GM06990 (cell line): ENCODE results near the gene PDGFC.
"Not testable (repeated sequence)": the region's sequence is repeated elsewhere in the genome, so short reads cannot be mapped to it uniquely, and the experiment has no call there.

Experiments used
- DNase-seq: peaks from one replicate; pipeline ENCODE4 v3.0.0-alpha.2; 2011; ENCODE audit not compliant: insufficient read length; ENCODE audit errors: extremely low read depth
- H3K27me3 ChIP-seq: replicated peaks from 2 replicates; pipeline ENCODE4 v1.6.0; 2011; ENCODE audit warnings: low read length; ENCODE audit not compliant: control insufficient read depth, insufficient read depth
- H3K36me3 ChIP-seq: 2 replicates; pipeline ENCODE4 v1.5.1; 2011; ENCODE audit warnings: low read length; ENCODE audit not compliant: control insufficient read depth, insufficient read depth
- H3K4me3 ChIP-seq: replicated peaks from 2 replicates; pipeline ENCODE4 v1.5.1; 2011; ENCODE audit warnings: low read depth, mild to moderate bottlenecking, control low read depth, low read length
- TF ChIP-seq, protein P1 (sequence below): IDR thresholded peaks from 2 replicates; pipeline ENCODE4 v1.5.1; 2011; ENCODE audit warnings: low read length, control low read depth, mild to moderate bottlenecking, inconsistent platforms; ENCODE audit not compliant: insufficient read depth, poor library complexity, severe bottlenecking

Gene PDGFC

GRCh38 chr4:156870861-156871260, 100.7 kb downstream of the PDGFC start:
- Histone ChIP-seq H3K4me3 (no peak overlapping the region), H3K27me3 (no peaks in the 10 kb centered on the region), H3K36me3 (no peaks in the 10 kb centered on the region)
- TF ChIP-seq, protein P1, sequence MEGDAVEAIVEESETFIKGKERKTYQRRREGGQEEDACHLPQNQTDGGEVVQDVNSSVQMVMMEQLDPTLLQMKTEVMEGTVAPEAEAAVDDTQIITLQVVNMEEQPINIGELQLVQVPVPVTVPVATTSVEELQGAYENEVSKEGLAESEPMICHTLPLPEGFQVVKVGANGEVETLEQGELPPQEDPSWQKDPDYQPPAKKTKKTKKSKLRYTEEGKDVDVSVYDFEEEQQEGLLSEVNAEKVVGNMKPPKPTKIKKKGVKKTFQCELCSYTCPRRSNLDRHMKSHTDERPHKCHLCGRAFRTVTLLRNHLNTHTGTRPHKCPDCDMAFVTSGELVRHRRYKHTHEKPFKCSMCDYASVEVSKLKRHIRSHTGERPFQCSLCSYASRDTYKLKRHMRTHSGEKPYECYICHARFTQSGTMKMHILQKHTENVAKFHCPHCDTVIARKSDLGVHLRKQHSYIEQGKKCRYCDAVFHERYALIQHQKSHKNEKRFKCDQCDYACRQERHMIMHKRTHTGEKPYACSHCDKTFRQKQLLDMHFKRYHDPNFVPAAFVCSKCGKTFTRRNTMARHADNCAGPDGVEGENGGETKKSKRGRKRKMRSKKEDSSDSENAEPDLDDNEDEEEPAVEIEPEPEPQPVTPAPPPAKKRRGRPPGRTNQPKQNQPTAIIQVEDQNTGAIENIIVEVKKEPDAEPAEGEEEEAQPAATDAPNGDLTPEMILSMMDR, result no peak
- DNase-seq, result no peak

DNA sequence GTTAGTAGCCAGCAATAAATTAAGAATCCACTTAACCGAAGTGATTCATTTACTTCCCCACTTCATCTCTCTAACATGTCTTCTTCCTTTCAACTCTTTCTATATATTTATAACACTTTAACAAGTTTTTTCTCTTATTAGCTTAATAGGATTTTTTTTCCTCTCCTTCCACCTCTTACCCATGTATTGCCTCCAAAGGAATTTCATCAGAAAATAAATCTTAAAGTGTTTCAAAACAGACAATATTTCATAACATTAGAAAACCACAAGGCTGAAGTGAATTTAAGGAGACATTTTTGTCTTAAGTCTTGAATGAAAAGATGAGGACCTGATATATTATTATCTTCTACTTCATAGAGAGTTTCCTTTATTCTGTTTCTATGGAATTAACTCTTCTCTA, 101.5 kb downstream of the PDGFC start:
- DNase-seq, result no peak
- Histone ChIP-seq H3K27me3 (no peaks in the 10 kb centered on the region), H3K4me3 (no peak overlapping the region), H3K36me3 (no peaks in the 10 kb centered on the region)
- TF ChIP-seq, protein P1, result no peak

GRCh38 chr4:156866088-156866487, 105.5 kb downstream of the PDGFC start:
- H3K36me3 ChIP-seq, H3K4me3 ChIP-seq, H3K27me3 ChIP-seq, DNase-seq: not testable (repeated sequence)

DNA sequence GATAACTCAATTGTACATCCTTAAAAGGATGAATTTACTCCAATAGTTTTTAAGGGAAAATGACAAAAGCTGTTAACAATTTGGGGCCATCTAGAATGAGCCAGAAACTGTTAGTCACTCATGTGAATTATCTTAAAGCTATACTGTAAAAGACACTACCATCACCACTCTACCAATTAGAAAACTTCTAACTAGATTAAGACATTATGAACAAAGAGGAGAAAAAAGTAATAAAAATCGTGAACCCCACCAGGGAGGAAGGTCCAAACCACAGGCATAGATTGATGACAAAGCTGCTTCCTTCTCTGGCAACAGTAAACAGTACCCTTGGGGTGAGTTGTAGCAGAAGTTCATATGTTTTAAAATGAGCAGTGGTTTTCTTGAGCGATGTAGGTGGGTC, 106.1 kb downstream of the PDGFC start:
- TF ChIP-seq, protein P1, result no peak
- DNase-seq, result no peak
- Histone ChIP-seq H3K27me3 (no peaks in the 10 kb centered on the region), H3K4me3 (no peak overlapping the region), H3K36me3 (no peaks in the 10 kb centered on the region)

DNA sequence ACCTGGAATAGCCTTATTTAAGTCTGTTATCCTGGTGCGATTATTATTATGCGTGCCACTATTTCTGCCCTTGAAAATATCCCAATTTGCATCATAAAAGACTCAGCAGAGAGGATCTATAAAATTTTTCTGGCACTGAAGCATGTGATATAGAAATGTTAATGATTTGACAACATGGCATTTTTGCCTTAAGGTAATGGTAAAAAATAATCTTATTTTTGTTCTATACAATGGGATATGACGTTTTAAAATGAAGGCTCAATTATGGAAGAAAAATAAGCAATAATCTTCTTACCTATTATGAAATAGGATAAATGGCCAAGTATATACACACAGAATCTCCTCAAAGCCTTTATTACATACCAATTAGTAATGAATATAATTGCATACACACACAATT, 113.5 kb downstream of the PDGFC start:
- H3K4me3 ChIP-seq, result no peak overlapping the region
- no peak for DNase-seq
- TF ChIP-seq, protein P1, result no peak
- no peaks in the 10 kb centered on the region for H3K36me3 ChIP-seq
- H3K27me3 ChIP-seq, result no peaks in the 10 kb centered on the region

DNA sequence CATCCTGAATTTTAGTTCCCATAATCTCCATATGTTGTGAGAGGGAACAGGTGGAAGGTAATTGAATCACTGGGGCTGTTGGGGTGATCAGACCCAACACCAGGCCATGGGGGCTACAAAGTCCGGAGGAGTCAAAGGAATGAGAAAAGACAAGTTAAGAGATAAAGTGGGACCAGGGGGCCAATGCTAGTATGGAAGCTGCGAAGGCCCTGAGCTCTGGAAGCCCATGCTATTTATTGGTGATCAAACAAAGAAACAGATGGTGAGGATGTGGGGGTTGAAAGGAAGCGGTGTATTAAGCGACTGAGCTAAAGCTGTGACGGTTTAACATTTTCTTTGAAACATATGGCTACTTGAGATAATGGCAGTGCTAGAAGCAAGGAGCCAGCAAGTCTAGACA, 132.8 kb downstream of the PDGFC start:
- no peak for DNase-seq

More for the DNA sequence above, 132.8 kb downstream of the PDGFC start:
- no peaks in the 10 kb centered on the region for H3K36me3 ChIP-seq
- H3K27me3 ChIP-seq, result no peaks in the 10 kb centered on the region
- TF ChIP-seq, protein P1, result no peak
- H3K4me3 ChIP-seq, result no peak overlapping the region
